ENCODE measurements around the gene VAPA. TPM values are rescaled to one million over a fixed set of nuclear protein-coding genes. Genes with fewer than 3 reads are reported as not detected.

The VAPA gene
- total and polyA plus RNA-seq, 2 of the 4 experiments (the other 2 are of a cell fraction): 199 to 206 TPM

DNA sequence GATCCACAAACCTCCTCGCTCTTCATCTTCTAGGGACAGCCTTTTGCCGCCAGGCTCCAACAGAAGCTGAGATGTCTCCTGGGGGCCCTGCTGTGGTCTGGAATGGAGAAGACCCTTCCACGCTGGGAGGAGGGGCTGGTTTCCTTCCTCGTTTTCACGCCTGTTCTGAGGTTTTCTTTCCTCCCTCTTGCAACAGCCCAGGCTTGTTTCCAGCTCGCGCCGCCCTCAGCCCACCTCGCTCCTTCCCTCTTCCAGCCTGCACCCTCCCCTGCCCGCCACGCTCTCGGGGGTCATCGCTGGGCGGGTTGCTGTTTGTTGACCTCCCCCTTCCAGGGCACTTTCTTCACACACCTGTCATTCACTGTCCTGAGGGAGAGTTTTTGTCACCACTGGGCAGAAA lies 55.4 kb downstream of the VAPA start:
- in situ Hi-C loops (cut with MboI; ENCODE audit: low sequenced_read_pairs): no loop called here
- Histone ChIP-seq H2BK120ac (ENCODE audit: low read depth, low read length) (no peak overlapping the region), H3K56ac (ENCODE audit: extremely low read depth, insufficient read depth, low read length) (no peak overlapping the region), H3K4me1 (ENCODE audit: control insufficient read depth, insufficient read depth, low read length) (peaks cover 10% of the 10 kb centered on the region), H3K27ac (ENCODE audit: insufficient read depth, low read length) (no peak overlapping the region), H3K36me3 (ENCODE audit: control insufficient read depth, insufficient read depth, low read length) (no peaks in the 10 kb centered on the region), H3K4ac (ENCODE audit: low read depth, low read length) (no peak overlapping the region), H4K8ac (ENCODE audit: low read depth in 2 of 2, low read length in 2 of 2) (no peak overlapping the region), H2AFZ (replicated peaks; ENCODE audit: low read length, poor library complexity) (no peak overlapping the region), H3K23ac (ENCODE audit: low read depth, low read length) (no peak overlapping the region), H4K91ac (ENCODE audit: insufficient read depth, low read depth, low read length) (no peak overlapping the region), H3K27me3 (ENCODE audit: control insufficient read depth, insufficient read depth, low read length) (peaks cover 2% of the 10 kb centered on the region), H2AK5ac (ENCODE audit: low read depth, low read length) (no peak overlapping the region), H3K14ac (replicated peaks; ENCODE audit: low read depth, low read length) (no peak overlapping the region), H2AK9ac (replicated peaks; ENCODE audit: low read depth, low read length, poor library complexity) (no peak overlapping the region), H3K79me1 (ENCODE audit: low read depth in 1 of 2, low read length in 2 of 2) (no peaks in the 10 kb centered on the region), H4K20me1 (ENCODE audit: insufficient read depth, low read length) (no peaks in the 10 kb centered on the region; the same call in 1 of the 2 replicates), H3K9ac (ENCODE audit: low read depth, low read length) (no peak overlapping the region), H3K4me3 (ENCODE audit: insufficient read depth, low read depth, low read length) (no peak overlapping the region), H2BK15ac (ENCODE audit: low read depth, low read length) (no peak overlapping the region), H3K4me2 (ENCODE audit: low read depth, low read length) (no peak overlapping the region), H3K9me3 (ENCODE audit: control insufficient read depth, insufficient read depth, low read length) (no peaks in the 10 kb centered on the region), H3K18ac (ENCODE audit: low read depth, low read length) (no peak overlapping the region), H2BK5ac (ENCODE audit: low read depth, low read length, poor library complexity, severe bottlenecking) (no peak overlapping the region), H4K5ac (ENCODE audit: low read depth, low read length) (no peak overlapping the region), H2BK20ac (ENCODE audit: low read depth, low read length) (no peak overlapping the region), H3K9me1 (ENCODE audit: insufficient read depth, low read length) (peaks cover 6% of the 10 kb centered on the region)
- no CpG with 5 or more reads among the region's 14 CpGs for WGBS, 2 experiments (ENCODE audit: extremely low coverage in 2 of 2, insufficient read length in 1 of 2)
- ChIA-PET POLR2A (ENCODE audit: unreplicated experiment) (no interaction called here), CTCF (no interaction called here)
- TF ChIP-seq RCOR1 (IDR thresholded peaks at IDR 0.05; ENCODE audit: insufficient replicate concordance, low read length): no peak
- no peak for TF ChIP-seq NFE2L2 (IDR thresholded peaks at IDR 0.05; ENCODE audit: low read depth, low read length)
- TF ChIP-seq, protein P1, sequence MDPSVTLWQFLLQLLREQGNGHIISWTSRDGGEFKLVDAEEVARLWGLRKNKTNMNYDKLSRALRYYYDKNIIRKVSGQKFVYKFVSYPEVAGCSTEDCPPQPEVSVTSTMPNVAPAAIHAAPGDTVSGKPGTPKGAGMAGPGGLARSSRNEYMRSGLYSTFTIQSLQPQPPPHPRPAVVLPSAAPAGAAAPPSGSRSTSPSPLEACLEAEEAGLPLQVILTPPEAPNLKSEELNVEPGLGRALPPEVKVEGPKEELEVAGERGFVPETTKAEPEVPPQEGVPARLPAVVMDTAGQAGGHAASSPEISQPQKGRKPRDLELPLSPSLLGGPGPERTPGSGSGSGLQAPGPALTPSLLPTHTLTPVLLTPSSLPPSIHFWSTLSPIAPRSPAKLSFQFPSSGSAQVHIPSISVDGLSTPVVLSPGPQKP (IDR thresholded peaks at IDR 0.05; ENCODE audit: borderline replicate concordance, low read depth, low read length): no peak
- TF ChIP-seq SMC3 (IDR thresholded peaks at IDR 0.05; ENCODE audit: low read depth, low read length): no peak
- dilution Hi-C loops (cut with HindIII; ENCODE audit: low sequenced_read_pairs, unreplicated experiment): no loop called here
- intact Hi-C loops (cut with micrococcal nuclease): no loop called here
- ATAC-seq (ENCODE audit: low read depth) (no peak), DNase-seq (no peak)
- BruUV-seq (replicated peaks): no TSS peak

All from IMR-90 (cell line).